AG04450 (cell line): ENCODE results near the gene SUN5. TPM values are rescaled to one million over a fixed set of nuclear protein-coding genes. Genes with fewer than 3 reads are reported as not detected.

Experiments used
- CTCF ChIA-PET: fragments of 300-600, 350-600 bp; formaldehyde crosslinking; extraction: SDS; loops from one replicate; lab custom pipeline; 2022; ENCODE audit warnings: antibody characterized with exemption, inconsistent platforms; lab: Charles Lee
- POLR2A ChIA-PET: fragments of 350-600 bp; formaldehyde crosslinking; extraction: SDS; loops from one replicate; lab custom pipeline; 2021; ENCODE audit warnings: antibody characterized with exemption, inconsistent platforms; lab: Yijun Ruan, JAX
- DNase-seq: peaks from one replicate; pipeline ENCODE4 v3.0.0-alpha.2; 2011; ENCODE audit warnings: low read depth, low spot score
- H3K27ac ChIP-seq: one replicate; pipeline ENCODE4 v1.5.1; 2012; ENCODE audit warnings: low read depth, low read length, control low read depth
- H3K27me3 ChIP-seq: one replicate; pipeline ENCODE4 v1.6.0; 2012; ENCODE audit warnings: low read length; ENCODE audit not compliant: control insufficient read depth, insufficient read depth
- H3K4me3 ChIP-seq: 2 replicates; pipeline ENCODE4 v1.5.1; 2011; ENCODE audit warnings: mild to moderate bottlenecking, low read depth, low read length, control low read depth
- H3K9me3 ChIP-seq: 2 replicates; pipeline ENCODE4 v1.5.1; 2012; ENCODE audit warnings: low read length; ENCODE audit not compliant: control insufficient read depth, insufficient read depth
- polyA plus RNA-seq: library from polyadenylated mRNA; depleted of rRNA; stranded (reverse); fragments of >200 nt; gene quantifications from 2 replicates; pipeline ENCODE4 v1.2.3, GENCODE V29; 2011
- TF ChIP-seq, protein P1 (sequence below): IDR thresholded peaks from 2 replicates; pipeline ENCODE4 v1.5.1; 2011; ENCODE audit warnings: low read depth, low read length, control low read depth, inconsistent platforms

SUN5 gene
- polyA plus RNA-seq, 1 experiment: not detected

DNA sequence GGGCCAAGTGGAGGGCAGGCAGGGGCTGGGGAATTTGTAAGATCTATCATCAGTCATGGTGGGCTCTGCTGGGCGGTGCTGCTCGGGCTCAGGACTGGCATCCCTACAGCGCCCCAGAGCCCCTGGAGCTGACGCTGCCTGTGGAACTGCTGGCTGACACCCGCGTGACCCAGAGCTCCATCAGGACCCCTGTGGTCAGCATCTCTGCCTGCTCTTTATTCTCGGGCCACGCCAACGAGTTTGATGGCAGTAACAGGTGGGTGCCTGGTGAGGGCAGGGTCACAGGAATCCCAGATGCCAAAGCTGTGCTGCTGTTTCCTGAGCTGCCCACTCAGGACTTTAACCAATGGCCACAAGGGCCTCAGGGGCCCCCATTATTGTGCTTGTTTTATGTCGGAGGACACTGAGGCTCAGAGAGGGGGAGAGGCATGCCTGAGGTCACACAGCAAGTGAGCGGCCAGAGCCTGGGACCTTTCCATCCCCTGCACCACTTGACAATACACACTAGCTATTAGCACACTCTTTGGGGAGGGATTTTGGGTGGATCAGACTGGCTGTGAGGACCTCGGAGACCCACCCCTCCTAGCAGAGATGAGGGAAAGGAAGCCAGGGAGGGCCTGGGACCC lies 9.6 kb upstream of the SUN5 start:
- Histone ChIP-seq H3K9me3 (no peaks in the 10 kb centered on the region), H3K27ac (no peak overlapping the region), H3K4me3 (no peak overlapping the region), H3K27me3 (peaks cover 16% of the 10 kb centered on the region)
- POLR2A ChIA-PET: no interaction called here
- TF ChIP-seq, protein P1, sequence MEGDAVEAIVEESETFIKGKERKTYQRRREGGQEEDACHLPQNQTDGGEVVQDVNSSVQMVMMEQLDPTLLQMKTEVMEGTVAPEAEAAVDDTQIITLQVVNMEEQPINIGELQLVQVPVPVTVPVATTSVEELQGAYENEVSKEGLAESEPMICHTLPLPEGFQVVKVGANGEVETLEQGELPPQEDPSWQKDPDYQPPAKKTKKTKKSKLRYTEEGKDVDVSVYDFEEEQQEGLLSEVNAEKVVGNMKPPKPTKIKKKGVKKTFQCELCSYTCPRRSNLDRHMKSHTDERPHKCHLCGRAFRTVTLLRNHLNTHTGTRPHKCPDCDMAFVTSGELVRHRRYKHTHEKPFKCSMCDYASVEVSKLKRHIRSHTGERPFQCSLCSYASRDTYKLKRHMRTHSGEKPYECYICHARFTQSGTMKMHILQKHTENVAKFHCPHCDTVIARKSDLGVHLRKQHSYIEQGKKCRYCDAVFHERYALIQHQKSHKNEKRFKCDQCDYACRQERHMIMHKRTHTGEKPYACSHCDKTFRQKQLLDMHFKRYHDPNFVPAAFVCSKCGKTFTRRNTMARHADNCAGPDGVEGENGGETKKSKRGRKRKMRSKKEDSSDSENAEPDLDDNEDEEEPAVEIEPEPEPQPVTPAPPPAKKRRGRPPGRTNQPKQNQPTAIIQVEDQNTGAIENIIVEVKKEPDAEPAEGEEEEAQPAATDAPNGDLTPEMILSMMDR: no peak
- DNase-seq: no peak
- CTCF ChIA-PET: no interaction called here

DNA sequence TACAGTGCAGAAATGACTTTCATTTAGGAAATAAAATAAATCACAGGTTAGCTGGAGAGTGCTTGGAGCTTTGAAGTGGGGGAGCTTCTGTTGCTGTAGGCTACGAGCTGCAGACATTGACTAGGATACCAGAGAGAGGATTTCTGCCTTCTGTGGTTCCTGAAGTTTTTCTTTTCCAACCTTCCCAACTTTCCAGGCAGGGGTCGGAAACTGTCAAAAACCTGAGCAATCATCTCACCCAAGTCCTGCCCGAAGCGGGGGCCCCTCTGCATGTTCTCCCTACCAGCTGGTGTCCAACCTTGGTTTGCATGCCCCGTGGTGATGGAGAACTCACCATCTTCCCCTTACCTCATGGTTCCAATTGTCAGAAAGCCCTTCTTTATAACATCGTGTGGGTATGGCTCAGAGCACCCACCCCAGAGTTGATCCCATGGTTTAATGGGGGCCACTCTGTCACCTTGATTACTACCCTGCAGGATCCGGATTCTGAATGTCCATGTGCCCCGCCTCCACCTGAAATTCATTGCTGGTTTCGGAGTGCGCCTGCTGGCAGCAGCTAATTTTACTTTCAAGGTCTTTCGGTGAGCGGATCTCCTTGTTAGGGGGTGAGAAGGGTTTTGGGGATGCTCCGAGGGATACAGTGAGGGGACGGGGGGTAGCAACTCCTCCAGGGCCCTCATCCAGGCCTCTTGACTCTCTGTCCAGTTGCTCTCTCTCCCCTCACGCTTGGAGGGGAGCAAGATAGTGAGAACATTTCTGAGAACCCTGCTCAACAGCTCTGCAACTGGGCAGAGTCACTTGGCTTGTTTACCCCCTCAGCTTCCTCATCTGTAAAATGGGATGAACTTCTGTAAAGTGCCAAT lies 8.3 kb upstream of the SUN5 start:
- Histone ChIP-seq H3K9me3 (no peaks in the 10 kb centered on the region), H3K27ac (no peak overlapping the region), H3K4me3 (no peak overlapping the region), H3K27me3 (peaks cover 11% of the 10 kb centered on the region)
- POLR2A ChIA-PET: no interaction called here
- TF ChIP-seq, protein P1: no peak
- CTCF ChIA-PET: no interaction called here
- DNase-seq: no peak

DNA sequence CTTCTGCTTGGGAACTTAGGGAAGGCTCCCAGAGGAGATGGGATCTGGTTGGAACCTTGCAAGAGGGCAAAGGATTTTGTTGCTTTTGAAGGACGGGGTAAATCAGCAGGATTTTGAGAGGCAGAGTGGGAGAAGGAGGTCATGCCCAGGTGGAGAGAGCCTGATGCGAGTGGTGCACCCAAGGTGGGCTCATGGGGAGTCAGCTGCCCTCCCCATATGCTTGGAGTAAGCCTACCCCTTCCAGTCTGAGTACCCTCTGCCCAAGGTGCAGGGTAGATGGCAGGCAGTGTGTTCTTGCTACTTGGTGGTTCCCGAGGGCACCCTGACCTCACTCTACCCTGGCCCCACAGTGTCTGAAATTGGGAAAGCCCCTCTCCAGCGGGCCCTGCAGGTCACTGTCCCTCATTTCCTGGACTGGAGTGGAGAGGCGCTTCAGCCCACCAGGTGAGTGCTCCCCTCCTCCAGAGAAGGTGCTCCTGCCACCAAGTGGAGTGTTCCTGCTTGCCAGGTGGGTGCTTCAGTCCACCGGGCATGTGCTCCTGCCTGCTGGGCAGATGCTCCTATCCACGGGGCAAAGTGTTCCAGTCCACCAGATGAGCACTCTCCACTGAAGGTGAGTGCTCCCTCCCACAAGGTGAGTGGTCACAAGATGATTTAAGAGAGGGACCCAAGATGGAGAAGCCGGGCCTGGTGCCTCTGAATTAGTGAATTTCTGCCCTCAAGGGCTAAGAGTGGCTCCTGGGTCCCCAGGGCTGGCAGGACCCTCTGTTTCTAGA lies 6.6 kb upstream of the SUN5 start:
- DNase-seq: no peak
- POLR2A ChIA-PET: no interaction called here
- TF ChIP-seq, protein P1: no peak
- Histone ChIP-seq H3K27me3 (peaks cover 11% of the 10 kb centered on the region), H3K27ac (no peak overlapping the region), H3K4me3 (no peak overlapping the region), H3K9me3 (no peaks in the 10 kb centered on the region)
- CTCF ChIA-PET: no interaction called here

DNA sequence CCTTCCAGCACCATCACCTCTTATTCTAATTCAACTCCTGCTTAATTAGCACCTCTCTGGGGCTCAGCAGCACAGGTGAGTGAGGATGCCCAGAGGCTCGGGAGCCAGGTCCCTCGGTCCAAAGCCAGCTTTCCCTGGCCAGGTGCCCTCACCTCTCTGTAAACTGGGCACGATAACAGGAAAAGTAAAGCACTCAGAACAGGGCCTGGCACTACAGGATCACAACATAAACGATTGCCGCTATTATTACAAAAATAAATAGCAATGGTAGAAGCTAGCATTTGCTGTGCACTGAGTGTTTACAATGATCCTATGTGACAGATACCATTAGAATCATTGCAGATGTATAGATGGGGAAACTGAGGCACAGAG lies 5.9 kb upstream of the SUN5 start:
- CTCF ChIA-PET: no interaction called here
- Histone ChIP-seq H3K27me3 (peaks cover 7% of the 10 kb centered on the region), H3K4me3 (no peak overlapping the region), H3K9me3 (no peaks in the 10 kb centered on the region), H3K27ac (no peak overlapping the region)
- TF ChIP-seq, protein P1: no peak
- no peak for DNase-seq
- POLR2A ChIA-PET: no interaction called here
